GM12892 (cell line): ENCODE measurements around the gene CDH18. TPM values are rescaled to one million over a fixed set of nuclear protein-coding genes. Genes with fewer than 3 reads are reported as not detected.

Experiments
- DNase-seq: peaks from one replicate; pipeline ENCODE4 v3.0.0; 2011; ENCODE audit not compliant: insufficient read length
- FAIRE-seq: peaks from 2 replicates; lab custom pipeline; 2011; peaks lifted over from hg19 to GRCh38; lab: Jason Lieb, UNC
- POLR2A ChIP-seq: IDR thresholded peaks from 2 replicates; pipeline ENCODE4 v1.6.1; 2011; ENCODE audit warnings: low read depth, low read length, control low read depth
- POLR2AphosphoS5 ChIP-seq: IDR thresholded peaks from 2 replicates; pipeline ENCODE4 v1.6.1; 2011; ENCODE audit warnings: low read depth, low read length, control low read depth
- TAF1 ChIP-seq: IDR thresholded peaks from 2 replicates; pipeline ENCODE4 v1.6.1; 2011; ENCODE audit warnings: low read depth, mild to moderate bottlenecking, control low read depth, low read length, borderline replicate concordance
- polyA plus RNA-seq: library from polyadenylated mRNA; unstranded; fragments of >200 nt; gene quantifications from one replicate; pipeline ENCODE4 v1.2.1, GENCODE V29; 2012; ENCODE audit warnings: missing spikeins, inconsistent platforms; ENCODE audit not compliant: missing spikeins

Gene CDH18
- polyA plus RNA-seq: not detected

GRCh38 chr5:19987612-19988361, at the start of gene CDH18:
CDH18 (minus strand) TSS chr5:19988200; CDS start chr5:19838986, 149,214 bp downstream.
- no peak for DNase-seq
- FAIRE-seq: no peak

GRCh38 chr5:20034717-20035116, 46.7 kb upstream of the CDH18 start:
- no peak for FAIRE-seq
- DNase-seq: no peak
- TF ChIP-seq TAF1: no peak
- no peak for TF ChIP-seq POLR2AphosphoS5
- no peak for TF ChIP-seq POLR2A

More at GRCh38 chr5:19987612-19988361, at the start of gene CDH18:
- TF ChIP-seq POLR2A (no peak), TAF1 (no peak), POLR2AphosphoS5 (no peak)

- DNase-seq (no peak), FAIRE-seq (no peak)
- TF ChIP-seq POLR2A: no peak
- TF ChIP-seq POLR2AphosphoS5: no peak
- TF ChIP-seq TAF1: no peak
These were observed 45.9 kb upstream of the CDH18 start for GRCh38 chr5:20033881-20034280.

- no peak for DNase-seq
- no peak for FAIRE-seq
- no peak for TF ChIP-seq POLR2A
- TF ChIP-seq TAF1: no peak
- TF ChIP-seq POLR2AphosphoS5: no peak
These were observed 44.9 kb upstream of the CDH18 start for GRCh38 chr5:20032896-20033295.

- no peak for TF ChIP-seq POLR2A
- no peak for TF ChIP-seq POLR2AphosphoS5
- TF ChIP-seq TAF1: no peak
These were observed 42.1 kb upstream of the CDH18 start for GRCh38 chr5:20030125-20030524.

GRCh38 chr5:20029266-20029665, 41.3 kb upstream of the CDH18 start:
- DNase-seq: no peak
- no peak for FAIRE-seq
- TF ChIP-seq POLR2AphosphoS5 (no peak), TAF1 (no peak), POLR2A (no peak)

More at GRCh38 chr5:20030125-20030524, 42.1 kb upstream of the CDH18 start:
- FAIRE-seq (no peak), DNase-seq (no peak)

GRCh38 chr5:20028506-20028905, 40.5 kb upstream of the CDH18 start:
- FAIRE-seq (no peak), DNase-seq (no peak)
- TF ChIP-seq POLR2AphosphoS5: no peak
- no peak for TF ChIP-seq TAF1
- TF ChIP-seq POLR2A: no peak

GRCh38 chr5:20023686-20024180, 35.7 kb upstream of the CDH18 start:
- FAIRE-seq (no peak), DNase-seq (no peak)
- no peak for TF ChIP-seq POLR2AphosphoS5
- no peak for TF ChIP-seq POLR2A
- no peak for TF ChIP-seq TAF1

- TF ChIP-seq POLR2AphosphoS5 (no peak), POLR2A (no peak), TAF1 (no peak)
- FAIRE-seq (no peak), DNase-seq (no peak)
These were observed 32.2 kb upstream of the CDH18 start for GRCh38 chr5:20020247-20020646.

GRCh38 chr5:20017021-20017420, 29.0 kb upstream of the CDH18 start:
- FAIRE-seq (no peak), DNase-seq (no peak)
- TF ChIP-seq TAF1 (no peak), POLR2AphosphoS5 (no peak), POLR2A (no peak)

GRCh38 chr5:20000416-20000815, 12.4 kb upstream of the CDH18 start:
- TF ChIP-seq POLR2A (no peak), TAF1 (no peak), POLR2AphosphoS5 (no peak)
- no peak for DNase-seq
- FAIRE-seq: no peak

GRCh38 chr5:19988457-19988856, 457 bp upstream of the CDH18 start:
- no peak for TF ChIP-seq POLR2A
- no peak for TF ChIP-seq TAF1
- no peak for TF ChIP-seq POLR2AphosphoS5
- DNase-seq (no peak), FAIRE-seq (no peak)
